SK-N-SH (cell line): Measurements from ENCODE around the gene AFAP1. TPM values are rescaled to one million over a fixed set of nuclear protein-coding genes. Genes with fewer than 3 reads are reported as not detected.

Source experiments
- CTCF ChIA-PET: fragments of 300-600, 350-600 bp; formaldehyde crosslinking; extraction: SDS; loops from one replicate; lab custom pipeline; 2021; lab: Yijun Ruan, JAX
- POLR2A ChIA-PET: fragments of 350-600 bp; sonication (Branson Sonifier 250); formaldehyde crosslinking; extraction: SDS; loops from one replicate; lab custom pipeline; 2020; ENCODE audit warnings: antibody characterized with exemption, inconsistent platforms; lab: Yijun Ruan, JAX
- DNase-seq: peaks from one replicate; pipeline ENCODE4 v3.0.0; 2012
- H2AFZ ChIP-seq: fragments of 200-600 bp; sonication (generic); 2 replicates; pipeline ENCODE4 v1.8.1; 2016; ENCODE audit warnings: antibody characterized with exemption, mild to moderate bottlenecking, low read depth
- H3F3A ChIP-seq: fragments of 200-600 bp; sonication (generic); replicated peaks from 2 replicates; pipeline ENCODE3; 2016; ENCODE audit warnings: antibody characterized with exemption, mild to moderate bottlenecking; ENCODE audit not compliant: insufficient read depth
- H3K27ac ChIP-seq, 2 experiments: fragments of 200-500 bp in 1 of 2; fragments of 200-600 bp in 1 of 2; sonication (Bioruptor generic) in 1 of 2; sonication (generic), shearing (Covaris generic) in 1 of 2; 2 replicates each; pipeline versions ENCODE4 v1.5.1 to v1.6.1; 2014 to 2016; ENCODE audit warnings: low read depth in 2 of 2, inconsistent platforms in 1 of 2, low read length in 1 of 2, mild to moderate bottlenecking in 1 of 2, mixed read lengths in 1 of 2
- H3K27me3 ChIP-seq: fragments of 200-600 bp; sonication (generic), shearing (Covaris generic); 2 replicates; pipeline ENCODE4 v1.6.1; 2016; ENCODE audit warnings: mixed run types; ENCODE audit not compliant: insufficient read depth
- H3K36me3 ChIP-seq, 2 experiments: fragments of 200-500 bp in 1 of 2; fragments of 200-600 bp in 1 of 2; sonication (Bioruptor generic) in 1 of 2; sonication (generic) in 1 of 2; replicated peaks in 1 of 2; 2 replicates each; pipeline versions ENCODE3 to v1.5.1; 2014 to 2016; ENCODE audit warnings: low read length in 1 of 2, mild to moderate bottlenecking in 1 of 2; ENCODE audit not compliant: insufficient read depth in 2 of 2, control insufficient read depth in 1 of 2
- H3K4me1 ChIP-seq, 2 experiments: fragments of 200-500 bp in 1 of 2; fragments of 200-600 bp in 1 of 2; sonication (Bioruptor generic) in 1 of 2; sonication (generic), shearing (Covaris generic) in 1 of 2; 2 replicates each; pipeline versions ENCODE4 v1.5.1 to v1.6.1; 2014 to 2016; ENCODE audit warnings: low read depth in 1 of 2, low read length in 1 of 2, mixed run types in 1 of 2; ENCODE audit not compliant: insufficient read depth in 2 of 2, control insufficient read depth in 1 of 2
- H3K4me2 ChIP-seq: fragments of 200-600 bp; sonication (generic), shearing (Covaris generic); 2 replicates; pipeline ENCODE4 v1.6.1; 2017; ENCODE audit warnings: mixed run types
- H3K4me3 ChIP-seq, 2 experiments: fragments of 200-500 bp in 1 of 2; fragments of 200-600 bp in 1 of 2; sonication (Bioruptor generic) in 1 of 2; sonication (generic), shearing (Covaris generic) in 1 of 2; 2 replicates each; pipeline versions ENCODE4 v1.5.1 to v1.8.1; 2014 to 2016; ENCODE audit warnings: low read depth in 2 of 2, inconsistent platforms in 1 of 2, low read length in 1 of 2, mild to moderate bottlenecking in 1 of 2, mixed read lengths in 1 of 2, moderate library complexity in 1 of 2
- H3K79me2 ChIP-seq: fragments of 200-600 bp; sonication (generic); 2 replicates; pipeline ENCODE4 v1.8.1; 2017; ENCODE audit warnings: mild to moderate bottlenecking; ENCODE audit not compliant: insufficient read depth
- H3K9ac ChIP-seq: fragments of 200-600 bp; sonication (generic); 2 replicates; pipeline ENCODE4 v1.6.1; 2017; ENCODE audit warnings: mixed run types
- H3K9me2 ChIP-seq: fragments of 200-600 bp; sonication (generic); 2 replicates; pipeline ENCODE4 v1.6.1; 2017; ENCODE audit warnings: mixed run types
- H3K9me3 ChIP-seq: fragments of 200-600 bp; sonication (generic); 2 replicates; pipeline ENCODE4 v1.6.1; 2017; ENCODE audit warnings: mixed run types, mild to moderate bottlenecking, moderate library complexity
- H4K20me1 ChIP-seq: fragments of 200-600 bp; sonication (generic); 2 replicates; pipeline ENCODE4 v1.6.1; 2017; ENCODE audit warnings: mild to moderate bottlenecking, mixed run types; ENCODE audit not compliant: insufficient read depth
- EZH2phosphoT487 ChIP-seq: fragments of 200-600 bp; sonication (generic); IDR thresholded peaks from 2 replicates; pipeline ENCODE4 v1.6.1; 2017; ENCODE audit warnings: low read depth, mixed run types, mild to moderate bottlenecking, antibody characterized with exemption, moderate library complexity, borderline replicate concordance
- FOSL2 ChIP-seq: IDR thresholded peaks from 2 replicates; pipeline ENCODE4 v1.4.0; 2012; ENCODE audit warnings: low read depth, mild to moderate bottlenecking, moderate library complexity, borderline replicate concordance
- FOXM1 ChIP-seq: IDR thresholded peaks from 2 replicates; pipeline ENCODE4 v1.4.0; 2012; ENCODE audit warnings: low read depth, mild to moderate bottlenecking
- GATA2 ChIP-seq: sonication (generic); formaldehyde crosslinking; IDR thresholded peaks from 2 replicates; pipeline ENCODE4 v1.5.0; 2020; ENCODE audit warnings: mild to moderate bottlenecking, missing genetic modification reagents
- IRF3 ChIP-seq: fragments of 150-350 bp; IDR thresholded peaks from 2 replicates; pipeline ENCODE4 v1.6.1; 2016; ENCODE audit warnings: mild to moderate bottlenecking, low read depth, low read length
- MXI1 ChIP-seq: IDR thresholded peaks from 2 replicates; pipeline ENCODE4 v1.6.1; 2012; ENCODE audit warnings: mild to moderate bottlenecking, low read depth, low read length, improper control_type of control experiment
- NRF1 ChIP-seq: IDR thresholded peaks from 2 replicates; pipeline ENCODE4 v1.6.1; 2012; ENCODE audit warnings: low read depth, mild to moderate bottlenecking, low read length
- RCOR1 ChIP-seq: fragments of 150-350 bp; IDR thresholded peaks from 2 replicates; pipeline ENCODE4 v1.6.1; 2017; ENCODE audit warnings: antibody characterized with exemption, low read length
- REST ChIP-seq: IDR thresholded peaks from 2 replicates; pipeline ENCODE4 v1.6.1; 2012; ENCODE audit warnings: mild to moderate bottlenecking, low read depth, low read length, moderate library complexity
- SIN3A ChIP-seq: IDR thresholded peaks from 2 replicates; pipeline ENCODE4 v1.6.1; 2012; ENCODE audit warnings: low read depth, mild to moderate bottlenecking, low read length, moderate library complexity, borderline replicate concordance
- SMC3 ChIP-seq: IDR thresholded peaks from 2 replicates; pipeline ENCODE4 v1.6.1; 2012; ENCODE audit warnings: low read depth, low read length, improper control_type of control experiment
- TAF1 ChIP-seq: IDR thresholded peaks from 2 replicates; pipeline ENCODE4 v1.6.1; 2012; ENCODE audit warnings: low read depth, mild to moderate bottlenecking, low read length, moderate library complexity, borderline replicate concordance
- TEAD4 ChIP-seq: IDR thresholded peaks from 2 replicates; pipeline ENCODE4 v1.4.0; 2012; ENCODE audit warnings: mild to moderate bottlenecking, borderline replicate concordance; ENCODE audit not compliant: insufficient read depth
- WGBS: methylation state at CpG from one replicate; pipeline ENCODE4 v1.1.6; 2017; ENCODE audit warnings: low lambda C conversion rate; 5-methylcytosine and 5-hydroxymethylcytosine counted together
- polyA plus RNA-seq, 3 experiments: library from polyadenylated mRNA; depleted of rRNA; stranded (reverse); fragments of >200 nt; gene quantifications; 2 replicates each; pipeline ENCODE4 v1.2.3, GENCODE V29; 2012
- TF ChIP-seq, protein P1 (sequence below): IDR thresholded peaks from 2 replicates; pipeline ENCODE4 v1.4.0; 2012; ENCODE audit warnings: low read depth, borderline replicate concordance
- TF ChIP-seq, protein P2 (sequence below): fragments of 150-350 bp; IDR thresholded peaks from 2 replicates; pipeline ENCODE4 v1.6.1; 2017; ENCODE audit warnings: antibody characterized with exemption, low read length, low read depth, borderline replicate concordance

The AFAP1 gene
- polyA plus RNA-seq, 1 of the 3 experiments (the other 2 are of a cell fraction): 67.9 TPM

DNA sequence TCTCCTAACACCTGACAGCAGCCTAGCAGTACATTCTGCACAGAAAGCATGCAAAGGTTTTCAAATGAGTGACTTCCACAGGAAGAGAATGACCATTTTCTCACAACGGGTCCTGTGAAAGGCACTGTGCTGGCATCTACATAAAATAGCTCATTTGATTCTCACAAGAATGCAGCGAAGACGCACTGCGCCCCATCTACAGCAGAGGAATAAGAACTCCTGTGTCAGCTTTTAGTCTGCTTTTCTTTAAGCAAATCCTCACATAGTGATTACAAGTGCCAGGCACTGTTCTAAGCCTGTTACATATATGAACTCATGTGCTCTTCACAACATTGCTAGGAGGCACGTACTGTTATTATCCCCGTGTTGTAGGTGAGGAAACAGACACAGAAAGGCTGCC is 62.5 kb downstream of the AFAP1 start:
- Histone ChIP-seq H3K4me2 (peak overlapping the region; percentile 65; the same call in 1 of the 2 replicates), H3K9ac (peak overlapping the region; percentile 42; the same call in 1 of the 2 replicates), H3F3A (peaks cover 65% of the 10 kb centered on the region), H3K27me3 (no peaks in the 10 kb centered on the region), H3K9me3 (no peaks in the 10 kb centered on the region), H3K79me2 (peaks cover 100% of the 10 kb centered on the region), H3K9me2 (no peaks in the 10 kb centered on the region), H4K20me1 (peaks cover 61% of the 10 kb centered on the region; the same call in 1 of the 2 replicates), H3K27ac (peak overlapping the region; percentile 91 to 93), H2AFZ (no peak overlapping the region), H3K4me3 (no peak overlapping the region), H3K36me3 (peaks cover 0 to 7% of the 10 kb centered on the region in 2 experiments), H3K4me1 (peaks cover 51 to 68% of the 10 kb centered on the region in 2 experiments)
- 91% methylated on average over 6 of the region's 6 CpGs for WGBS
- no peak for TF ChIP-seq TAF1
- no peak for TF ChIP-seq GATA2 (CRISPR knock-in tag)
- no peak for TF ChIP-seq EZH2phosphoT487
- TF ChIP-seq MXI1: no peak
- no peak for TF ChIP-seq IRF3
- ChIA-PET POLR2A (no interaction called here), CTCF (interaction anchor here (0.9 to 5.0 kb wide), 16 partner anchors 9 to 116 kb away, joined by 3 to 44 read pairs (median 4); no protein-coding TSS in a partner anchor)
- DNase-seq: no peak

DNA sequence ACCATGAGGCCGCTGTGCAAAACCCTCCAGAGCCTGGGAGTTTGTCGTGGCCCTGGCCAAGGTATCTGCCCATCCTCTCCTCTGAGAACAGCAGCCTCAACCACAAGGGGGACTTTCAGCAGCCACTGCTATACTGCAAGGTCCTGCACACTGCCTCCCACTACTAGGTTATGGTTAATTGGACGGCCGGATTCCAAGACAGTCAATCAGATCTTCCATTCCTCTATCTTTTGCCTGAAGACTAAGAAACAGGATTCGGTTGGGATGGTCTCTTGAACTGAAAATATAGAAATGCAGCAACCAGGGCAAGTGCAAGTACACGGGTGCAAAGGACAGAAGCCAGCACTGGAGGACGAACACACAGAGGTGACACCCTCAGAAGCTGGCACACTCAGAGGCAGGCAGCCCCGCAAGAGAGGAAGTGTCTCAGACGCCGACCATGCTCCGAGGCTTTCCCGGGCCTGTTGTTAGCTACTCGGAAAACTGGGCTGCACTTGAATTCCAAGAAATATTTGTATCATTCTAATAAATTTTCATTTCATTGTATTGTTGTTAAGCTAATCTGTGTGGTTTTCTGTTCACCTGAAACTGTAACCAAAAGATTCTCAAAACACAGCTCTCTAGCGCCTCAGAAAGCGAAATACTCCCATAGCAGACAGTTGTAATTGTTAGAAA is 63.3 kb downstream of the AFAP1 start:
- no peaks in the 10 kb centered on the region for H3K9me2 ChIP-seq
- H3F3A ChIP-seq: peaks cover 73% of the 10 kb centered on the region
- ChIA-PET POLR2A (no interaction called here), CTCF (interaction anchor here (0.9 to 5.0 kb wide), 15 partner anchors 10 to 115 kb away, joined by 3 to 44 read pairs (median 4); no protein-coding TSS in a partner anchor)
- DNase-seq: peak; percentile 54
- H3K79me2 ChIP-seq: peaks cover 100% of the 10 kb centered on the region
- H4K20me1 ChIP-seq: peaks cover 69% of the 10 kb centered on the region
- H3K27me3 ChIP-seq: no peaks in the 10 kb centered on the region
- WGBS: 36% methylated on average over 15 of the region's 15 CpGs
- H3K27ac ChIP-seq: peak overlapping the region; percentile 91 to 93
- H3K4me2 ChIP-seq: peak overlapping the region; percentile 65; the same call in 1 of the 2 replicates
- H3K36me3 ChIP-seq: peaks cover 3 to 9% of the 10 kb centered on the region in 2 experiments
- H3K4me3 ChIP-seq: peak overlapping the region; percentile 13 to 15; a peak in 2 of 4 replicates
- H3K9me3 ChIP-seq: no peaks in the 10 kb centered on the region
- H3K9ac ChIP-seq: peak overlapping the region; percentile 42; the same call in 1 of the 2 replicates
- peaks cover 57 to 71% of the 10 kb centered on the region in 2 experiments for H3K4me1 ChIP-seq
- no peak overlapping the region for H2AFZ ChIP-seq
- TF ChIP-seq TAF1: no peak
- no peak for TF ChIP-seq FOSL2
- TF ChIP-seq, protein P1, sequence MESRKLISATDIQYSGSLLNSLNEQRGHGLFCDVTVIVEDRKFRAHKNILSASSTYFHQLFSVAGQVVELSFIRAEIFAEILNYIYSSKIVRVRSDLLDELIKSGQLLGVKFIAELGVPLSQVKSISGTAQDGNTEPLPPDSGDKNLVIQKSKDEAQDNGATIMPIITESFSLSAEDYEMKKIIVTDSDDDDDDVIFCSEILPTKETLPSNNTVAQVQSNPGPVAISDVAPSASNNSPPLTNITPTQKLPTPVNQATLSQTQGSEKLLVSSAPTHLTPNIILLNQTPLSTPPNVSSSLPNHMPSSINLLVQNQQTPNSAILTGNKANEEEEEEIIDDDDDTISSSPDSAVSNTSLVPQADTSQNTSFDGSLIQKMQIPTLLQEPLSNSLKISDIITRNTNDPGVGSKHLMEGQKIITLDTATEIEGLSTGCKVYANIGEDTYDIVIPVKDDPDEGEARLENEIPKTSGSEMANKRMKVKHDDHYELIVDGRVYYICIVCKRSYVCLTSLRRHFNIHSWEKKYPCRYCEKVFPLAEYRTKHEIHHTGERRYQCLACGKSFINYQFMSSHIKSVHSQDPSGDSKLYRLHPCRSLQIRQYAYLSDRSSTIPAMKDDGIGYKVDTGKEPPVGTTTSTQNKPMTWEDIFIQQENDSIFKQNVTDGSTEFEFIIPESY: no peak
- no peak for TF ChIP-seq RCOR1
- TF ChIP-seq SIN3A: no peak
- TF ChIP-seq, protein P2, sequence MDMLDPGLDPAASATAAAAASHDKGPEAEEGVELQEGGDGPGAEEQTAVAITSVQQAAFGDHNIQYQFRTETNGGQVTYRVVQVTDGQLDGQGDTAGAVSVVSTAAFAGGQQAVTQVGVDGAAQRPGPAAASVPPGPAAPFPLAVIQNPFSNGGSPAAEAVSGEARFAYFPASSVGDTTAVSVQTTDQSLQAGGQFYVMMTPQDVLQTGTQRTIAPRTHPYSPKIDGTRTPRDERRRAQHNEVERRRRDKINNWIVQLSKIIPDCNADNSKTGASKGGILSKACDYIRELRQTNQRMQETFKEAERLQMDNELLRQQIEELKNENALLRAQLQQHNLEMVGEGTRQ: no peak
- TF ChIP-seq REST: peak; percentile 72
- TF ChIP-seq TEAD4: no peak
- TF ChIP-seq NRF1: no peak
- peak; percentile 52 for TF ChIP-seq SMC3
- no peak for TF ChIP-seq FOXM1
